ENCODE data around the gene UGT2A1.
A peak's percentile ranks its signal among the peaks of the same experiment; 100 is the strongest.

Gene UGT2A1

GRCh38 chr4:69653147-69653546, at the start of gene UGT2A1:
UGT2A1 (minus strand) TSS chr4:69653247; CDS start chr4:69647644, 5,603 bp downstream.
- DNase-seq (ENCODE audit: low read depth, low spot score) = no peak
- in situ Hi-C loops (cut with HindIII; ENCODE audit: low sequenced_read_pairs) = no loop called here
- no peak within 1 kb of the TSS for H3K4me3 ChIP-seq (ENCODE audit: low read depth, low read length)
- TF ChIP-seq, protein P1, sequence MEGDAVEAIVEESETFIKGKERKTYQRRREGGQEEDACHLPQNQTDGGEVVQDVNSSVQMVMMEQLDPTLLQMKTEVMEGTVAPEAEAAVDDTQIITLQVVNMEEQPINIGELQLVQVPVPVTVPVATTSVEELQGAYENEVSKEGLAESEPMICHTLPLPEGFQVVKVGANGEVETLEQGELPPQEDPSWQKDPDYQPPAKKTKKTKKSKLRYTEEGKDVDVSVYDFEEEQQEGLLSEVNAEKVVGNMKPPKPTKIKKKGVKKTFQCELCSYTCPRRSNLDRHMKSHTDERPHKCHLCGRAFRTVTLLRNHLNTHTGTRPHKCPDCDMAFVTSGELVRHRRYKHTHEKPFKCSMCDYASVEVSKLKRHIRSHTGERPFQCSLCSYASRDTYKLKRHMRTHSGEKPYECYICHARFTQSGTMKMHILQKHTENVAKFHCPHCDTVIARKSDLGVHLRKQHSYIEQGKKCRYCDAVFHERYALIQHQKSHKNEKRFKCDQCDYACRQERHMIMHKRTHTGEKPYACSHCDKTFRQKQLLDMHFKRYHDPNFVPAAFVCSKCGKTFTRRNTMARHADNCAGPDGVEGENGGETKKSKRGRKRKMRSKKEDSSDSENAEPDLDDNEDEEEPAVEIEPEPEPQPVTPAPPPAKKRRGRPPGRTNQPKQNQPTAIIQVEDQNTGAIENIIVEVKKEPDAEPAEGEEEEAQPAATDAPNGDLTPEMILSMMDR (IDR thresholded peaks at IDR 0.05; ENCODE audit: low read depth, low read length) = no peak

- TF ChIP-seq, protein P1 (IDR thresholded peaks at IDR 0.05; ENCODE audit: low read depth, low read length) = no peak
- DNase-seq (ENCODE audit: low read depth, low spot score) = no peak
Measured at GRCh38 chr4:69702201-69702600, 49.2 kb upstream of the UGT2A1 start.

GRCh38 chr4:69701696-69702095, 48.6 kb upstream of the UGT2A1 start:
- no peak for DNase-seq (ENCODE audit: low read depth, low spot score)
- H3K4me3 ChIP-seq (ENCODE audit: low read depth, low read length) = no peak overlapping the region
- in situ Hi-C loops (cut with HindIII; ENCODE audit: low sequenced_read_pairs) = no loop called here
- TF ChIP-seq, protein P1 (IDR thresholded peaks at IDR 0.05; ENCODE audit: low read depth, low read length) = no peak

More at GRCh38 chr4:69702201-69702600, 49.2 kb upstream of the UGT2A1 start:
- in situ Hi-C loops (cut with HindIII; ENCODE audit: low sequenced_read_pairs) = no loop called here
- no peak overlapping the region for H3K4me3 ChIP-seq (ENCODE audit: low read depth, low read length)

- H3K4me3 ChIP-seq (ENCODE audit: low read depth, low read length) = no peak overlapping the region
- in situ Hi-C loops (cut with HindIII; ENCODE audit: low sequenced_read_pairs) = no loop called here
- TF ChIP-seq, protein P1 (IDR thresholded peaks at IDR 0.05; ENCODE audit: low read depth, low read length) = no peak
- DNase-seq (ENCODE audit: low read depth, low spot score) = no peak
Measured at GRCh38 chr4:69697536-69698242, 44.6 kb upstream of the UGT2A1 start.

DNA sequence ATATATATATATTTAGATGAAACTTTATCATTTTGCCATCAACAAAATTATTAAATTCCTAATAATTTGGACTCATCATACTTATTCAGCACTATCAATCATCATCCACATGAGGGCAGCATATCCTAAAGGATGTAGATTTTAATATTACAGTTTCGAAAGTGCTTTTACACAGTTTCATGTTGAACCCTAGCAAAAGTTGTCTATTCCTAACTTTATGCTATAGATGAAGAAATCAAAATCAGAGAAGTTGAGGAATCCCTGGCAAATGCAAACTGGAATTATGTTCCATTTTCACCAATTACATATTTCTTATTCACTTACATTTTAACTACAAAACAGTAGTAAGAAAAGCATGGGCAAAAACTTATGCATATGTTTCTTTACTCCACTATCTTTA, 36.6 kb upstream of the UGT2A1 start:
- TF ChIP-seq, protein P1 (IDR thresholded peaks at IDR 0.05; ENCODE audit: low read depth, low read length) = peak; percentile 53
- in situ Hi-C loops (cut with HindIII; ENCODE audit: low sequenced_read_pairs) = no loop called here
- peak; percentile 57 for DNase-seq (ENCODE audit: low read depth, low spot score)
- H3K4me3 ChIP-seq (ENCODE audit: low read depth, low read length) = no peak overlapping the region

DNA sequence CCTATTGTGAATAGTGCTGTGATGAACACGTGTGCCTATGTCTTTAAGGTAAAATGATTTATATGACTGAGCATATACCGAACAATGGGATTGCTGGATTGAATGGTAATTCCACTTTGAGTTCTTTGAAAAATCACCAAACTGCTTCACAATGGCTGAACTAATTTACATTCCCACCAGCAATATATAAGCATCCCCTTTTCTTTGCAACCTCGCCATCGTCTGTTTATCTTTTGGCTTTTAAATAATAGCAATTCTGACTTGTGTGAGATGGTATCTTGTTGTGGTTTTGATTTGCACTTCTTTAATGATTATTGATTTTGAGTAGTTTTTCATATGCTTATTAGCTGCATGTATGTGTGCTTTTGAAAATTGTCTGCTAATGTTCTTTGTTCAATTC, 31.8 kb upstream of the UGT2A1 start:
- TF ChIP-seq, protein P1 (IDR thresholded peaks at IDR 0.05; ENCODE audit: low read depth, low read length) = no peak
- DNase-seq (ENCODE audit: low read depth, low spot score) = no peak
- H3K4me3 ChIP-seq (ENCODE audit: low read depth, low read length) = no peak overlapping the region
- in situ Hi-C loops (cut with HindIII; ENCODE audit: low sequenced_read_pairs) = no loop called here

All from astrocyte of the spinal cord (primary cell).